Ureter (tissue), 1 donor: ENCODE data around the gene CDS1. TPM values are rescaled to one million over a fixed set of nuclear protein-coding genes. Genes with fewer than 3 reads are reported as not detected.
"Not testable (repeated sequence)": the region's sequence is repeated elsewhere in the genome, so short reads cannot be mapped to it uniquely, and the experiment has no call there.

Experiments
- DNase-seq: peaks from one replicate; pipeline ENCODE4 v3.0.0-alpha.2; 2020; ENCODE audit warnings: low spot score
- total RNA-seq: library from RNA; stranded (reverse); gene quantifications from one replicate; pipeline ENCODE4 v1.2.4, GENCODE V29; 2023
- donor health status: DM: yes; HTN: yes; CAD: no.

CDS1 gene
- total RNA-seq, 1 donor from 2014 or later: 17.9 TPM

- no peak for DNase-seq
Observed at GRCh38 chr4:84611531-84611930, 28.6 kb downstream of the CDS1 start.

GRCh38 chr4:84614891-84615290 lies 32.0 kb downstream of the CDS1 start:
- no peak for DNase-seq

- DNase-seq: no peak
Observed at GRCh38 chr4:84615355-84615754, 32.4 kb downstream of the CDS1 start.

- no peak for DNase-seq
Observed at GRCh38 chr4:84622959-84623358, 40.0 kb downstream of the CDS1 start.

- DNase-seq: no peak
Observed at GRCh38 chr4:84623661-84624060, 40.7 kb downstream of the CDS1 start.

- DNase-seq: no peak
Observed at GRCh38 chr4:84626673-84627072, 43.7 kb downstream of the CDS1 start.

- no peak for DNase-seq
Observed at GRCh38 chr4:84631573-84631972, 48.6 kb downstream of the CDS1 start.

- DNase-seq: no peak
Observed at GRCh38 chr4:84632092-84632491, 49.2 kb downstream of the CDS1 start.

- DNase-seq: no peak
Observed at GRCh38 chr4:84634961-84635360, 52.0 kb downstream of the CDS1 start.

GRCh38 chr4:84638092-84638491 lies 55.2 kb downstream of the CDS1 start:
- DNase-seq: no peak

GRCh38 chr4:84639145-84639544 lies 56.2 kb downstream of the CDS1 start:
- DNase-seq: no peak

GRCh38 chr4:84644087-84644486 lies 61.2 kb downstream of the CDS1 start:
- no peak for DNase-seq

- no peak for DNase-seq
Observed at GRCh38 chr4:84647312-84647884, 64.5 kb downstream of the CDS1 start.

- no peak for DNase-seq
Observed at GRCh38 chr4:84648178-84648577, 65.3 kb downstream of the CDS1 start.

GRCh38 chr4:84648863-84649647 lies 66.1 kb downstream of the CDS1 start:
- DNase-seq: no peak

- no peak for DNase-seq
Observed at GRCh38 chr4:84651499-84651898, 68.6 kb downstream of the CDS1 start.

GRCh38 chr4:84652478-84652877 lies 69.6 kb downstream of the CDS1 start:
- no peak for DNase-seq

GRCh38 chr4:84660606-84661005 lies 77.7 kb downstream of the CDS1 start:
- DNase-seq: no peak

- no peak for DNase-seq
Observed at GRCh38 chr4:84661191-84661939, 78.4 kb downstream of the CDS1 start.

- DNase-seq: not testable (repeated sequence)
Observed at GRCh38 chr4:84664767-84665166, 81.8 kb downstream of the CDS1 start.

GRCh38 chr4:84666439-84666838 lies 83.5 kb downstream of the CDS1 start:
- DNase-seq: no peak

GRCh38 chr4:84669201-84669600 lies 86.3 kb downstream of the CDS1 start:
- no peak for DNase-seq

GRCh38 chr4:84672177-84672576 lies 89.2 kb downstream of the CDS1 start:
- DNase-seq: no peak
